ENCODE data around the gene MCM6.

DNA sequence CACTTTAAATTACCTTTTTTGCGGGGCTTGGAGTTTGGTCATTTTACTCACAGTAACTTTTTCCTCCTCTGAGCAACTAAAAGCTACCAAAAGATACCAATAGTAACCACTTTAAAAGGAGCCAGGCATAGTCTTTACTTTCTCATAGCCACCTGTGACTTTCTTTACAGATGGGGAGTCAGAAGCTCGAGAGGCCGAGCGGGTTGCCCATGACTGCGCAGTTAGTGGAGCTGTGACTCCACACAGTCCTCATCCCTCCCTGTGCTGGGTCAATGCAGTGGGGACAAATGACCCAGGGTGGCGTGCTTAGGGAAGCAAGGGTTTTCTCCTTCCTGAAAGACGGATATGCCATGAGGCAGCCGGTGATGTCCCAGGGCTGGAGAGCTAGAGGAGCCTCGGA is 51.1 kb downstream of the MCM6 start:
- TF ChIP-seq BHLHE40 (IDR thresholded peaks at IDR 0.05; ENCODE audit: borderline replicate concordance) (no peak), NFRKB (IDR thresholded peaks at IDR 0.05) (no peak), LEF1 (IDR thresholded peaks at IDR 0.05; ENCODE audit: borderline replicate concordance) (no peak)

Data from HEK293T (cell line).